HepG2 (cell line): ENCODE data around the gene CPEB4. TPM values are rescaled to one million over a fixed set of nuclear protein-coding genes. Genes with fewer than 3 reads are reported as not detected.

Experiments used
- ARID3A ChIP-seq: IDR thresholded peaks from 2 replicates; pipeline ENCODE4 v1.6.1; 2012; ENCODE audit warnings: low read depth, low read length, improper control_type of control experiment
- EP300 ChIP-seq, 3 experiments: sonication (generic) in 1 of 3; formaldehyde crosslinking in 1 of 3; IDR thresholded peaks; 2 replicates each; pipeline versions ENCODE4 v1.5.1 to v1.6.1; 2011 to 2020; ENCODE audit warnings: low read depth in 2 of 3, low read length in 2 of 3, borderline replicate concordance in 1 of 3, improper control_type of control experiment in 1 of 3, mild to moderate bottlenecking in 1 of 3, missing genetic modification reagents in 1 of 3, moderate library complexity in 1 of 3
- ETS1 ChIP-seq: sonication (generic); formaldehyde crosslinking; IDR thresholded peaks from 2 replicates; pipeline ENCODE4 v1.4.0; 2020; ENCODE audit warnings: missing genetic modification reagents
- HMGXB3 ChIP-seq: sonication (generic); formaldehyde crosslinking; IDR thresholded peaks from 2 replicates; pipeline ENCODE4 v1.4.0; 2020; ENCODE audit warnings: missing genetic modification reagents, borderline replicate concordance
- HNRNPUL1 ChIP-seq: fragments of 200-400 bp; formaldehyde crosslinking; IDR thresholded peaks from 2 replicates; pipeline ENCODE4 v1.6.1; 2017; ENCODE audit warnings: low read depth, mild to moderate bottlenecking, low read length, moderate library complexity
- JUN ChIP-seq: sonication (generic); formaldehyde crosslinking; IDR thresholded peaks from 2 replicates; pipeline ENCODE4 v1.4.0; 2020; ENCODE audit warnings: mild to moderate bottlenecking, missing genetic modification reagents
- NR2F2 ChIP-seq: IDR thresholded peaks from 2 replicates; pipeline ENCODE4 v1.6.1; 2012; ENCODE audit warnings: low read depth, inconsistent platforms, borderline replicate concordance
- REXO4 ChIP-seq: sonication (generic); formaldehyde crosslinking; IDR thresholded peaks from 2 replicates; pipeline ENCODE4 v1.8.0; 2022; ENCODE audit warnings: missing genetic modification reagents, mild to moderate bottlenecking, borderline replicate concordance
- SOX5 ChIP-seq: IDR thresholded peaks from 2 replicates; pipeline ENCODE4 v1.6.1; 2016; ENCODE audit warnings: borderline replicate concordance
- SP1 ChIP-seq, 2 experiments: fragments of 450-650 bp in 1 of 2; sonication (generic) in 1 of 2; formaldehyde crosslinking in 1 of 2; IDR thresholded peaks; 2 replicates each; pipeline versions ENCODE4 v1.4.0 to v1.6.1; 2016 to 2020; ENCODE audit warnings: missing genetic modification reagents in 1 of 2
- SP5 ChIP-seq: IDR thresholded peaks from 2 replicates; pipeline ENCODE4 v1.6.1; 2016; ENCODE audit warnings: low read depth, borderline replicate concordance
- THAP8 ChIP-seq: sonication (generic); formaldehyde crosslinking; IDR thresholded peaks from 2 replicates; pipeline ENCODE4 v1.5.1; 2020; ENCODE audit warnings: missing genetic modification reagents, mild to moderate bottlenecking, borderline replicate concordance
- ZNF335 ChIP-seq: sonication (generic); formaldehyde crosslinking; IDR thresholded peaks from 2 replicates; pipeline ENCODE4 v1.4.0; 2020; ENCODE audit warnings: missing genetic modification reagents
- ZNF430 ChIP-seq: sonication (generic); formaldehyde crosslinking; IDR thresholded peaks from 2 replicates; pipeline ENCODE4 v1.9.0; 2021; ENCODE audit warnings: mild to moderate bottlenecking, missing genetic modification reagents
- ZNF549 ChIP-seq: sonication (generic); formaldehyde crosslinking; IDR thresholded peaks from 2 replicates; pipeline ENCODE4 v1.5.0; 2020; ENCODE audit warnings: missing genetic modification reagents
- ZNF567 ChIP-seq: sonication (generic); formaldehyde crosslinking; IDR thresholded peaks from 2 replicates; pipeline ENCODE4 v1.8.1; 2023; ENCODE audit warnings: mild to moderate bottlenecking, missing genetic modification reagents, borderline replicate concordance
- ZNF597 ChIP-seq: sonication (generic); formaldehyde crosslinking; IDR thresholded peaks from 2 replicates; pipeline ENCODE4 v1.5.0; 2020; ENCODE audit warnings: missing genetic modification reagents
- ZNF770 ChIP-seq: sonication (generic); formaldehyde crosslinking; IDR thresholded peaks from 2 replicates; pipeline ENCODE4 v1.5.0; 2020; ENCODE audit warnings: mild to moderate bottlenecking, missing genetic modification reagents
- polyA plus RNA-seq, 8 experiments: library from polyadenylated mRNA; depleted of rRNA in 3 of 8; stranded (reverse) in 7 of 8; unstranded in 1 of 8; fragments of >200 nt; fragmentation: Illumina TruSeq in 4 of 8; extraction: Trizol in 4 of 8; gene quantifications; 2 replicates each; pipeline versions ENCODE4 v1.2.1 to v1.2.3, GENCODE V29; 2011 to 2016; ENCODE audit warnings: low read depth in 4 of 8, missing spikeins in 1 of 8, mixed read lengths in 1 of 8; ENCODE audit not compliant: insufficient read depth in 1 of 8
- total RNA-seq, 5 experiments: library from RNA; depleted of rRNA; stranded (reverse); fragments of >200 nt; fragmentation: Illumina TruSeq; extraction: Trizol; gene quantifications; 2 replicates each; pipeline ENCODE4 v1.2.3, GENCODE V29; 2016; ENCODE audit warnings: low read depth in 1 of 5

Gene CPEB4
- total and polyA plus RNA-seq, 2 of the 13 experiments (the other 11 are each of a cell fraction or from before 2014, with no cell fraction given), result 7.7 to 26.7 TPM

GRCh38 chr5:173932695-173933139 is 44.6 kb downstream of the CPEB4 start (continued):
- TF ChIP-seq ZNF549, result no peak
- TF ChIP-seq ZNF430, result no peak; the same call in 1 of the 2 replicates
- TF ChIP-seq ETS1 (CRISPR knock-in tag), result no peak
- no peak for TF ChIP-seq ZNF770 (CRISPR knock-in tag)
- TF ChIP-seq SP1 (IDR thresholded peaks at IDR 0.05), result no peak
- TF ChIP-seq SP1 (CRISPR knock-in tag; IDR thresholded peaks at IDR 0.05), result no peak
- TF ChIP-seq NR2F2, result peak; percentile 83
- TF ChIP-seq REXO4 (CRISPR knock-in tag), result no peak
- TF ChIP-seq JUN, result no peak
- TF ChIP-seq THAP8 (CRISPR knock-in tag), result no peak
- peak; percentile 93 for TF ChIP-seq ARID3A
- peak; percentile 93 for TF ChIP-seq SOX5 (CRISPR knock-in tag)
- TF ChIP-seq HMGXB3 (CRISPR knock-in tag), result peak; percentile 64; the same call in 1 of the 2 replicates
- no peak for TF ChIP-seq ZNF335
- TF ChIP-seq SP5 (CRISPR knock-in tag), result 0 out of 2 replicates have a peak, but pooled peaks have one; percentile 22
- peak in 1 of 2 experiments; percentile 96; a peak in 3 of 4 replicates for TF ChIP-seq EP300 (IDR thresholded peaks at IDR 0.05; ENCODE audit: low read depth in 2 of 2, low read length in 2 of 2)
- peak; percentile 89 for TF ChIP-seq EP300 (CRISPR knock-in tag; IDR thresholded peaks at IDR 0.05; ENCODE audit: borderline replicate concordance)
- no peak for TF ChIP-seq ZNF597 (CRISPR knock-in tag)
- no peak for TF ChIP-seq HNRNPUL1
- no peak for TF ChIP-seq ZNF567 (CRISPR knock-in tag)
